ENCODE results near the gene MREG.

DNA sequence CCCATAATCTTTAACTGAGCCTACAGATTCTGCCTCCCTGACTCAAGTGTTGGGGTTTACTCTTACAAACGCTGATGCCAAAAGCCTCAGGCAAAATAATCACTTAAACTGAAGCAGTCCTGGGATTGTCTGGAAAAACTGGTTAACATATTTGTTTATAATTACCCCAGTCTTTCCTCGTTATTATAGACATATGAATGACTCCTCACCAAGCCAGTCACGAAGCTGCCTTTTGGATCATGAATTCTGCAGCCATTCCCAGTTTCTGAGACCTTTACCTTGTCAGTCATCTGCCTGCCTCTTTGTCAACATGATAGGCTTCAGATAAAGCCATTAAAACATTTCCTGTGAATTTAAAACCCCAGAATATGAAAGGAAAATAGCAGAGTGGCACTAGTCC lies 46.4 kb downstream of the MREG start:
- TF ChIP-seq, protein P1, sequence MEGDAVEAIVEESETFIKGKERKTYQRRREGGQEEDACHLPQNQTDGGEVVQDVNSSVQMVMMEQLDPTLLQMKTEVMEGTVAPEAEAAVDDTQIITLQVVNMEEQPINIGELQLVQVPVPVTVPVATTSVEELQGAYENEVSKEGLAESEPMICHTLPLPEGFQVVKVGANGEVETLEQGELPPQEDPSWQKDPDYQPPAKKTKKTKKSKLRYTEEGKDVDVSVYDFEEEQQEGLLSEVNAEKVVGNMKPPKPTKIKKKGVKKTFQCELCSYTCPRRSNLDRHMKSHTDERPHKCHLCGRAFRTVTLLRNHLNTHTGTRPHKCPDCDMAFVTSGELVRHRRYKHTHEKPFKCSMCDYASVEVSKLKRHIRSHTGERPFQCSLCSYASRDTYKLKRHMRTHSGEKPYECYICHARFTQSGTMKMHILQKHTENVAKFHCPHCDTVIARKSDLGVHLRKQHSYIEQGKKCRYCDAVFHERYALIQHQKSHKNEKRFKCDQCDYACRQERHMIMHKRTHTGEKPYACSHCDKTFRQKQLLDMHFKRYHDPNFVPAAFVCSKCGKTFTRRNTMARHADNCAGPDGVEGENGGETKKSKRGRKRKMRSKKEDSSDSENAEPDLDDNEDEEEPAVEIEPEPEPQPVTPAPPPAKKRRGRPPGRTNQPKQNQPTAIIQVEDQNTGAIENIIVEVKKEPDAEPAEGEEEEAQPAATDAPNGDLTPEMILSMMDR (IDR thresholded peaks at IDR 0.05) = no peak
- TF ChIP-seq EP300 (IDR thresholded peaks at IDR 0.05) (no peak), POLR2A (IDR thresholded peaks at IDR 0.05) (no peak)
